HepG2 (cell line): ENCODE data around the gene C1orf35. TPM values are rescaled to one million over a fixed set of nuclear protein-coding genes. Genes with fewer than 3 reads are reported as not detected.

ENCODE experiments used
- AKAP8 ChIP-seq: sonication (generic); formaldehyde crosslinking; IDR thresholded peaks from 2 replicates; pipeline ENCODE4 v1.5.1; 2020; ENCODE audit warnings: mild to moderate bottlenecking, missing genetic modification reagents
- DPF2 ChIP-seq: sonication (generic); formaldehyde crosslinking; IDR thresholded peaks from 2 replicates; pipeline ENCODE4 v1.4.0; 2020; ENCODE audit warnings: mild to moderate bottlenecking, low read depth, missing genetic modification reagents, borderline replicate concordance
- NFE2L2 ChIP-seq: fragments of 150-350 bp; IDR thresholded peaks from 2 replicates; pipeline ENCODE4 v1.6.1; 2014; ENCODE audit warnings: low read length
- PAF1 ChIP-seq: IDR thresholded peaks from 2 replicates; pipeline ENCODE4 v1.6.1; 2016; ENCODE audit warnings: missing genetic modification reagents, missing compliant biosample characterization
- SATB2 ChIP-seq: sonication (generic); formaldehyde crosslinking; IDR thresholded peaks from 2 replicates; pipeline ENCODE4 v1.5.0; 2020; ENCODE audit warnings: missing genetic modification reagents
- SNAI1 ChIP-seq: sonication (generic); formaldehyde crosslinking; IDR thresholded peaks from 2 replicates; pipeline ENCODE4 v1.5.0; 2020; ENCODE audit warnings: mild to moderate bottlenecking, missing genetic modification reagents, borderline replicate concordance
- ZBTB7B ChIP-seq: sonication (generic); formaldehyde crosslinking; IDR thresholded peaks from 2 replicates; pipeline ENCODE4 v1.4.0; 2020; ENCODE audit warnings: missing genetic modification reagents
- ZMYM4 ChIP-seq: sonication (generic); formaldehyde crosslinking; IDR thresholded peaks from 2 replicates; pipeline ENCODE4 v1.8.1; 2023; ENCODE audit warnings: mild to moderate bottlenecking, missing genetic modification reagents
- ZNF251 ChIP-seq: sonication (generic); formaldehyde crosslinking; IDR thresholded peaks from 2 replicates; pipeline ENCODE4 v1.9.0; 2021; ENCODE audit warnings: mild to moderate bottlenecking, missing genetic modification reagents
- ZNF30 ChIP-seq: sonication (generic); formaldehyde crosslinking; IDR thresholded peaks from 2 replicates; pipeline ENCODE4 v1.5.0; 2020; ENCODE audit warnings: mild to moderate bottlenecking, missing genetic modification reagents
- ZNF619 ChIP-seq: sonication (generic); formaldehyde crosslinking; IDR thresholded peaks from 2 replicates; pipeline ENCODE4 v1.4.0; 2020; ENCODE audit warnings: mild to moderate bottlenecking, missing genetic modification reagents
- ZNF746 ChIP-seq: sonication (generic); formaldehyde crosslinking; IDR thresholded peaks from 2 replicates; pipeline ENCODE4 v1.8.0; 2022; ENCODE audit warnings: mild to moderate bottlenecking, missing genetic modification reagents
- ZSCAN30 ChIP-seq: sonication (generic); formaldehyde crosslinking; IDR thresholded peaks from 2 replicates; pipeline ENCODE4 v1.5.0; 2020; ENCODE audit warnings: mild to moderate bottlenecking, missing genetic modification reagents
- polyA plus RNA-seq, 8 experiments: library from polyadenylated mRNA; depleted of rRNA in 3 of 8; stranded (reverse) in 7 of 8; unstranded in 1 of 8; fragments of >200 nt; fragmentation: Illumina TruSeq in 4 of 8; extraction: Trizol in 4 of 8; gene quantifications; 2 replicates each; pipeline versions ENCODE4 v1.2.1 to v1.2.3, GENCODE V29; 2011 to 2016; ENCODE audit warnings: low read depth in 4 of 8, missing spikeins in 1 of 8, mixed read lengths in 1 of 8; ENCODE audit not compliant: insufficient read depth in 1 of 8
- total RNA-seq, 5 experiments: library from RNA; depleted of rRNA; stranded (reverse); fragments of >200 nt; fragmentation: Illumina TruSeq; extraction: Trizol; gene quantifications; 2 replicates each; pipeline ENCODE4 v1.2.3, GENCODE V29; 2016; ENCODE audit warnings: low read depth in 1 of 5
- TF ChIP-seq, protein P1 (sequence below): sonication (generic); formaldehyde crosslinking; IDR thresholded peaks from 2 replicates; pipeline ENCODE4 v1.4.0; 2020; ENCODE audit warnings: missing genetic modification reagents
- TF ChIP-seq, protein P2 (sequence below): sonication (generic); formaldehyde crosslinking; IDR thresholded peaks from 2 replicates; pipeline ENCODE4 v1.5.0; 2020; ENCODE audit warnings: mild to moderate bottlenecking, missing genetic modification reagents, borderline replicate concordance
- TF ChIP-seq, protein P3 (sequence below): sonication (generic); formaldehyde crosslinking; IDR thresholded peaks from 2 replicates; pipeline ENCODE4 v1.5.1; 2020; ENCODE audit warnings: mild to moderate bottlenecking, missing genetic modification reagents, moderate library complexity
- TF ChIP-seq, protein P4 (sequence below): sonication (generic); formaldehyde crosslinking; IDR thresholded peaks from 2 replicates; pipeline ENCODE4 v1.4.0; 2020; ENCODE audit warnings: missing genetic modification reagents; ENCODE audit errors: not compliant biosample characterization

The C1orf35 gene
- total and polyA plus RNA-seq, 2 of the 13 experiments (the other 11 are each of a cell fraction or from before 2014, with no cell fraction given) = 8.1 to 19.3 TPM

DNA sequence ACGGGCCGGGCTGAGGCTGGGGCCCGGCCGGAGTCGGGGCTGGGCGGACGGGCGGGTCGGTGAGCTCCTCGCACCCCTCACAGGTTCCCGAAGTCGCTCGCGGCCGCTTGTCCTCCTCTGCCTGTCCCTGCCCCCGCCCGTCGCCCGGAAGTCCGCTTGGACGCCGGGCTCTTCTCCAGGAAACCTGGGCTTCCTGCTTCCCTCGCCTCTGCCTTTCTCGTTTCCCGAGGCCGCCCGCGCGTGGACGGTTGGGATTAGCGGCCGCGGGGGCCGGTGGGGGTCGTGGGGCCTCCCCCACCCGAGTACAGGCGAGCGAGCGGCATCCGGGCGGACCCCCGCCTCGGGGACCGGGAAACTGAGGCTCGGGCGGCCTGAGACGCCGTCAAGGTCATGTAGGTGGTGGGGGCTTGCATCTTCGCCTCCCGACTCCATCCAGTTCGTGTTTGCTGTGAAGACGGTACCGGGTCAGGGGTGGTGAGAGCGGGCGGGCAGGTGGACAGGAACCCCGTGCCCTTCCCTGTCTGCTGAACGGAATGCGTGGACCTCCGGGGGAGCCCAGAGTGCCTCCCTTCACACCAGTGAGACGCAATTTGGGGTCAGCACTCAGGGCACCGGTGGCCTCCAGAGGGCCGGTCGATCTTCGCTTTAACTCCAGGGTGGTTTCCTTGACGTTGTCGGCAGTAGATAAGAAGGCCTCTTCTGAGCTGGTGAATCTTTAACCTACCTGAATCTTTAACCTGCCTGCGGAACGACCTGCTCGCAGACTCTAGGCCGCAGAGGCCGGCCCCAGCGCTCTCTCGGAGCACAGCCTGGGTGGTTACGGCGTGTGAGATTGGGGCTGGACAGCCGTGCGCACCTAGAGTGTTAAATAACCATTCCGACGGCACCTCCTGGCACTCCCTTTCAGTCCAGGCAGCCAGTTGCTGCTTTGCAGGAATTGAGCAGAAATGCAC, 19.9 kb downstream of the C1orf35 start (continued):
- TF ChIP-seq, protein P1, sequence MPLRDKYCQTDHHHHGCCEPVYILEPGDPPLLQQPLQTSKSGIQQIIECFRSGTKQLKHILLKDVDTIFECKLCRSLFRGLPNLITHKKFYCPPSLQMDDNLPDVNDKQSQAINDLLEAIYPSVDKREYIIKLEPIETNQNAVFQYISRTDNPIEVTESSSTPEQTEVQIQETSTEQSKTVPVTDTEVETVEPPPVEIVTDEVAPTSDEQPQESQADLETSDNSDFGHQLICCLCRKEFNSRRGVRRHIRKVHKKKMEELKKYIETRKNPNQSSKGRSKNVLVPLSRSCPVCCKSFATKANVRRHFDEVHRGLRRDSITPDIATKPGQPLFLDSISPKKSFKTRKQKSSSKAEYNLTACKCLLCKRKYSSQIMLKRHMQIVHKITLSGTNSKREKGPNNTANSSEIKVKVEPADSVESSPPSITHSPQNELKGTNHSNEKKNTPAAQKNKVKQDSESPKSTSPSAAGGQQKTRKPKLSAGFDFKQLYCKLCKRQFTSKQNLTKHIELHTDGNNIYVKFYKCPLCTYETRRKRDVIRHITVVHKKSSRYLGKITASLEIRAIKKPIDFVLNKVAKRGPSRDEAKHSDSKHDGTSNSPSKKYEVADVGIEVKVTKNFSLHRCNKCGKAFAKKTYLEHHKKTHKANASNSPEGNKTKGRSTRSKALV = peak; percentile 23; the same call in 1 of the 2 replicates
- TF ChIP-seq, protein P2, sequence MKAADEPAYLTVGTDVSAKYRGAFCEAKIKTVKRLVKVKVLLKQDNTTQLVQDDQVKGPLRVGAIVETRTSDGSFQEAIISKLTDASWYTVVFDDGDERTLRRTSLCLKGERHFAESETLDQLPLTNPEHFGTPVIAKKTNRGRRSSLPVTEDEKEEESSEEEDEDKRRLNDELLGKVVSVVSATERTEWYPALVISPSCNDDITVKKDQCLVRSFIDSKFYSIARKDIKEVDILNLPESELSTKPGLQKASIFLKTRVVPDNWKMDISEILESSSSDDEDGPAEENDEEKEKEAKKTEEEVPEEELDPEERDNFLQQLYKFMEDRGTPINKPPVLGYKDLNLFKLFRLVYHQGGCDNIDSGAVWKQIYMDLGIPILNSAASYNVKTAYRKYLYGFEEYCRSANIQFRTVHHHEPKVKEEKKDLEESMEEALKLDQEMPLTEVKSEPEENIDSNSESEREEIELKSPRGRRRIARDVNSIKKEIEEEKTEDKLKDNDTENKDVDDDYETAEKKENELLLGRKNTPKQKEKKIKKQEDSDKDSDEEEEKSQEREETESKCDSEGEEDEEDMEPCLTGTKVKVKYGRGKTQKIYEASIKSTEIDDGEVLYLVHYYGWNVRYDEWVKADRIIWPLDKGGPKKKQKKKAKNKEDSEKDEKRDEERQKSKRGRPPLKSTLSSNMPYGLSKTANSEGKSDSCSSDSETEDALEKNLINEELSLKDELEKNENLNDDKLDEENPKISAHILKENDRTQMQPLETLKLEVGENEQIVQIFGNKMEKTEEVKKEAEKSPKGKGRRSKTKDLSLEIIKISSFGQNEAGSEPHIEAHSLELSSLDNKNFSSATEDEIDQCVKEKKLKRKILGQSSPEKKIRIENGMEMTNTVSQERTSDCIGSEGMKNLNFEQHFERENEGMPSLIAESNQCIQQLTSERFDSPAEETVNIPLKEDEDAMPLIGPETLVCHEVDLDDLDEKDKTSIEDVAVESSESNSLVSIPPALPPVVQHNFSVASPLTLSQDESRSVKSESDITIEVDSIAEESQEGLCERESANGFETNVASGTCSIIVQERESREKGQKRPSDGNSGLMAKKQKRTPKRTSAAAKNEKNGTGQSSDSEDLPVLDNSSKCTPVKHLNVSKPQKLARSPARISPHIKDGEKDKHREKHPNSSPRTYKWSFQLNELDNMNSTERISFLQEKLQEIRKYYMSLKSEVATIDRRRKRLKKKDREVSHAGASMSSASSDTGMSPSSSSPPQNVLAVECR = peak; percentile 73
- TF ChIP-seq ZNF619 (CRISPR knock-in tag) (no peak), ZSCAN30 (peak; percentile 81; the same call in 1 of the 2 replicates), DPF2 (CRISPR knock-in tag) (no peak), ZMYM4 (peak; percentile 6; the same call in 1 of the 2 replicates), ZNF746 (CRISPR knock-in tag) (no peak), ZNF251 (CRISPR knock-in tag) (no peak), SNAI1 (CRISPR knock-in tag) (0 out of 2 replicates have a peak, but pooled peaks have one; percentile 51), ZNF30 (CRISPR knock-in tag) (peak; percentile 21; the same call in 1 of the 2 replicates), SATB2 (CRISPR knock-in tag) (no peak), ZBTB7B (CRISPR knock-in tag) (0 out of 2 replicates have a peak, but pooled peaks have one; percentile 37), PAF1 (CRISPR knock-in tag) (no peak), NFE2L2 (no peak), AKAP8 (CRISPR knock-in tag) (0 out of 2 replicates have a peak, but pooled peaks have one; percentile 9)
- TF ChIP-seq, protein P3, sequence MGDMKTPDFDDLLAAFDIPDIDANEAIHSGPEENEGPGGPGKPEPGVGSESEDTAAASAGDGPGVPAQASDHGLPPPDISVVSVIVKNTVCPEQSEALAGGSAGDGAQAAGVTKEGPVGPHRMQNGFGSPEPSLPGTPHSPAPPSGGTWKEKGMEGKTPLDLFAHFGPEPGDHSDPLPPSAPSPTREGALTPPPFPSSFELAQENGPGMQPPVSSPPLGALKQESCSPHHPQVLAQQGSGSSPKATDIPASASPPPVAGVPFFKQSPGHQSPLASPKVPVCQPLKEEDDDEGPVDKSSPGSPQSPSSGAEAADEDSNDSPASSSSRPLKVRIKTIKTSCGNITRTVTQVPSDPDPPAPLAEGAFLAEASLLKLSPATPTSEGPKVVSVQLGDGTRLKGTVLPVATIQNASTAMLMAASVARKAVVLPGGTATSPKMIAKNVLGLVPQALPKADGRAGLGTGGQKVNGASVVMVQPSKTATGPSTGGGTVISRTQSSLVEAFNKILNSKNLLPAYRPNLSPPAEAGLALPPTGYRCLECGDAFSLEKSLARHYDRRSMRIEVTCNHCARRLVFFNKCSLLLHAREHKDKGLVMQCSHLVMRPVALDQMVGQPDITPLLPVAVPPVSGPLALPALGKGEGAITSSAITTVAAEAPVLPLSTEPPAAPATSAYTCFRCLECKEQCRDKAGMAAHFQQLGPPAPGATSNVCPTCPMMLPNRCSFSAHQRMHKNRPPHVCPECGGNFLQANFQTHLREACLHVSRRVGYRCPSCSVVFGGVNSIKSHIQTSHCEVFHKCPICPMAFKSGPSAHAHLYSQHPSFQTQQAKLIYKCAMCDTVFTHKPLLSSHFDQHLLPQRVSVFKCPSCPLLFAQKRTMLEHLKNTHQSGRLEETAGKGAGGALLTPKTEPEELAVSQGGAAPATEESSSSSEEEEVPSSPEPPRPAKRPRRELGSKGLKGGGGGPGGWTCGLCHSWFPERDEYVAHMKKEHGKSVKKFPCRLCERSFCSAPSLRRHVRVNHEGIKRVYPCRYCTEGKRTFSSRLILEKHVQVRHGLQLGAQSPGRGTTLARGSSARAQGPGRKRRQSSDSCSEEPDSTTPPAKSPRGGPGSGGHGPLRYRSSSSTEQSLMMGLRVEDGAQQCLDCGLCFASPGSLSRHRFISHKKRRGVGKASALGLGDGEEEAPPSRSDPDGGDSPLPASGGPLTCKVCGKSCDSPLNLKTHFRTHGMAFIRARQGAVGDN (CRISPR knock-in tag) = peak; percentile 68
- TF ChIP-seq, protein P4, sequence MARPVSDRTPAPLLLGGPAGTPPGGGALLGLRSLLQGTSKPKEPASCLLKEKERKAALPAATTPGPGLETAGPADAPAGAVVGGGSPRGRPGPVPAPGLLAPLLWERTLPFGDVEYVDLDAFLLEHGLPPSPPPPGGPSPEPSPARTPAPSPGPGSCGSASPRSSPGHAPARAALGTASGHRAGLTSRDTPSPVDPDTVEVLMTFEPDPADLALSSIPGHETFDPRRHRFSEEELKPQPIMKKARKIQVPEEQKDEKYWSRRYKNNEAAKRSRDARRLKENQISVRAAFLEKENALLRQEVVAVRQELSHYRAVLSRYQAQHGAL (CRISPR knock-in tag) = no peak
